PC-9 (cell line): ENCODE results near the gene ANKS6. TPM values are rescaled to one million over a fixed set of nuclear protein-coding genes. Genes with fewer than 3 reads are reported as not detected.

ENCODE experiments used
- BruUV-seq: library from RNA; stranded (reverse); fragments of 400-500 nt; replicated peaks from 2 replicates; lab custom pipeline; 2021; lab: Mats Ljungman, UMichigan
- CTCF ChIA-PET: fragments of 300-600 bp; sonication (Branson Sonifier 250); formaldehyde crosslinking; loops from one replicate; lab custom pipeline; 2022; ENCODE audit warnings: antibody characterized with exemption; lab: Charles Lee
- POLR2A ChIA-PET: fragments of 300-600 bp; sonication (Branson Sonifier 250); formaldehyde crosslinking; loops from one replicate; lab custom pipeline; 2022; ENCODE audit warnings: antibody characterized with exemption; ENCODE audit not compliant: unreplicated experiment; lab: Charles Lee
- DNase-seq, 2 experiments: peaks; one replicate each; pipeline versions ENCODE4 v3.0.0 to v3.0.0-alpha.2; 2015 to 2022; ENCODE audit warnings: mixed read lengths in 1 of 2
- H2AFZ ChIP-seq: fragments of 200-600 bp; sonication (generic); 2 replicates; pipeline ENCODE4 v1.8.1; 2017; ENCODE audit warnings: antibody characterized with exemption
- H3F3A ChIP-seq: fragments of 200-600 bp; sonication (generic); 2 replicates; pipeline ENCODE4 v1.8.1; 2017; ENCODE audit warnings: antibody characterized with exemption, mild to moderate bottlenecking, low read depth; ENCODE audit not compliant: insufficient read depth
- H3K27ac ChIP-seq: fragments of 200-600 bp; sonication (generic); 2 replicates; pipeline ENCODE4 v1.6.1; 2016; ENCODE audit warnings: mixed run types
- H3K27me3 ChIP-seq: fragments of 200-600 bp; sonication (generic); 2 replicates; pipeline ENCODE4 v1.6.1; 2016; ENCODE audit warnings: low read depth, mixed run types; ENCODE audit not compliant: insufficient read depth
- H3K36me3 ChIP-seq: fragments of 200-600 bp; sonication (generic); 2 replicates; pipeline ENCODE4 v1.6.1; 2016; ENCODE audit warnings: low read depth, mixed run types
- H3K4me1 ChIP-seq: fragments of 200-600 bp; sonication (generic); replicated peaks from 2 replicates; pipeline ENCODE4 v1.6.1; 2016; ENCODE audit warnings: mixed run types; ENCODE audit not compliant: insufficient read depth
- H3K4me2 ChIP-seq: fragments of 200-600 bp; sonication (generic); 2 replicates; pipeline ENCODE4 v1.6.1; 2017; ENCODE audit warnings: mixed run types
- H3K4me3 ChIP-seq: fragments of 200-600 bp; sonication (generic); 2 replicates; pipeline ENCODE4 v1.6.1; 2016; ENCODE audit warnings: mixed run types
- H3K79me2 ChIP-seq: fragments of 200-600 bp; sonication (generic); 2 replicates; pipeline ENCODE4 v1.6.1; 2017; ENCODE audit warnings: low read depth, mixed run types
- H3K9me2 ChIP-seq: fragments of 200-600 bp; sonication (generic); 2 replicates; pipeline ENCODE4 v1.8.1; 2017; ENCODE audit warnings: mild to moderate bottlenecking; ENCODE audit not compliant: insufficient read depth
- H3K9me3 ChIP-seq: fragments of 200-600 bp; sonication (generic); 2 replicates; pipeline ENCODE4 v1.8.1; 2016; ENCODE audit warnings: low read depth; ENCODE audit not compliant: insufficient read depth
- H4K20me1 ChIP-seq: fragments of 200-600 bp; sonication (generic); 2 replicates; pipeline ENCODE4 v1.8.1; 2017; ENCODE audit not compliant: insufficient read depth
- CTCF ChIP-seq: fragments of 200-600 bp; sonication (generic); conservative IDR thresholded peaks from 2 replicates; pipeline ENCODE4 v1.6.1; 2017; ENCODE audit warnings: mixed run types, antibody characterized with exemption, mild to moderate bottlenecking, moderate library complexity
- EZH2 ChIP-seq: fragments of 200-600 bp; sonication (generic); IDR thresholded peaks from 2 replicates; pipeline ENCODE4 v1.8.0; 2017; ENCODE audit warnings: antibody characterized with exemption, low read depth
- intact Hi-C: fragments of 100-400 bp; cut with micrococcal nuclease; formaldehyde crosslinking; loops from one replicate; pipeline ENCODE4 v1.10.0; 2022; ENCODE audit not compliant: unreplicated experiment
- total RNA-seq: library from RNA; stranded (reverse); gene quantifications from 2 replicates; pipeline ENCODE4 v1.2.3, GENCODE V29; 2021

ANKS6 gene
- total RNA-seq, 1 experiment from 2014 or later: 74.7 TPM

DNA sequence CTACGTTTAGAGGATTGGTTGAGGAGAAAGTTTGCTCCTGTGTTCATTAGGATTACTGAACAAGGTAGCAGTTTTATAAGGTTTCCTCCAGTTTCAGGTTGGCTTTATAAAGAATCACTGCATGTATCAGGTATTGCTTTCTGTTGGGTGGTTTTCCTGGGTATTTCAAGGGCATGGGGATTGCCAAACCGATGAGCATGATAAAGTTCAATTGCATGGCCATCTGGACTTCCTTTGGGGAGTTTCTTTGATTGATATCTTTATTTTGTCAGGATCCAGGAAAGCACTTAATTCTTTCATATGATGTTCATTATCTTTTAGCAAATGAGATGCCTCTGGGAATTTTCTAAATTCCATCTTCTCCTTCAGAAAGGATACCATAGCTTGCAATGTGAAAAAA lies 77.3 kb downstream of the ANKS6 start:
- Histone ChIP-seq H3K9me3 (peaks cover 6% of the 10 kb centered on the region), H3K9me2 (no peaks in the 10 kb centered on the region), H3K4me3 (no peak overlapping the region), H3K4me1 (no peaks in the 10 kb centered on the region), H4K20me1 (no peaks in the 10 kb centered on the region), H2AFZ (no peak overlapping the region), H3K79me2 (no peaks in the 10 kb centered on the region), H3K4me2 (no peak overlapping the region), H3K27ac (no peak overlapping the region), H3K36me3 (no peaks in the 10 kb centered on the region), H3K27me3 (peaks cover 25% of the 10 kb centered on the region; the same call in 1 of the 2 replicates), H3F3A (no peaks in the 10 kb centered on the region)
- intact Hi-C loops: no loop called here
- ChIA-PET POLR2A (no interaction called here), CTCF (no interaction called here)
- DNase-seq: no peak
- BruUV-seq: no TSS peak
- TF ChIP-seq EZH2 (no peak), CTCF (no peak)

- peaks cover 25% of the 10 kb centered on the region; the same call in 1 of the 2 replicates for H3K27me3 ChIP-seq
- intact Hi-C loops: no loop called here
- no peak overlapping the region for H2AFZ ChIP-seq
- H3F3A ChIP-seq: no peaks in the 10 kb centered on the region
- TF ChIP-seq CTCF (no peak), EZH2 (no peak)
- CTCF ChIA-PET: no interaction called here
- H3K9me2 ChIP-seq: no peaks in the 10 kb centered on the region
- DNase-seq: no peak
- BruUV-seq: no TSS peak
- no peaks in the 10 kb centered on the region for H3K4me1 ChIP-seq
- H3K4me2 ChIP-seq: no peak overlapping the region
- H4K20me1 ChIP-seq: no peaks in the 10 kb centered on the region
- no peaks in the 10 kb centered on the region for H3K79me2 ChIP-seq
- H3K27ac ChIP-seq: no peak overlapping the region
- H3K36me3 ChIP-seq: no peaks in the 10 kb centered on the region
- H3K4me3 ChIP-seq: no peak overlapping the region
- POLR2A ChIA-PET: no interaction called here
- no peaks in the 10 kb centered on the region for H3K9me3 ChIP-seq
Observed at GRCh38 chr9:98714833-98715232, 81.5 kb downstream of the ANKS6 start.

DNA sequence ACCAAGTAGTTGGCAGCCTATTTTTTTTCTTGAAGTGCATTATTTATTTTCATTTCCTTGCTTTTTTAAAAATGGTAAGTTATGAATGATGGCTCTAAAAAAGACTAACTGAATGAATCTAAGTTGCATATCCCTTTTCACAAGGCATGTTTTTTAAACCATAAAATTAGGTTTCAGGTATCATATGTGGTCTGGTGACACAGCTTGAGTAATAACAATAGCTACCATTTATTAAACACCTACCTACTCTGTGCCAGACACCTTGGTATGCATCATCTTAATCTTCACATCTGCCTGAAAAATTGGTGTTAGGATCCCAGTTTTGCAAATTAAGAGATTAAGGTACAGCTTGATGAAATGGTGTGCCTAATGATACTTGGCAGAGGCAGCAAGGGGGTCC lies 83.4 kb downstream of the ANKS6 start:
- Histone ChIP-seq H3K79me2 (no peaks in the 10 kb centered on the region), H3K4me3 (no peak overlapping the region), H3K4me1 (no peaks in the 10 kb centered on the region), H2AFZ (no peak overlapping the region), H3K27ac (no peak overlapping the region), H3K4me2 (no peak overlapping the region), H3K27me3 (peaks cover 33% of the 10 kb centered on the region; the same call in 1 of the 2 replicates), H3K9me3 (no peaks in the 10 kb centered on the region), H3K9me2 (no peaks in the 10 kb centered on the region), H4K20me1 (no peaks in the 10 kb centered on the region), H3K36me3 (no peaks in the 10 kb centered on the region), H3F3A (no peaks in the 10 kb centered on the region)
- intact Hi-C loops: no loop called here
- ChIA-PET CTCF (no interaction called here), POLR2A (interaction anchor here (0.6 kb wide), 1 partner anchor 105 kb away, joined by 5 read pairs; no protein-coding TSS in a partner anchor)
- no TSS peak for BruUV-seq
- no peak for DNase-seq
- no peak for TF ChIP-seq CTCF
- TF ChIP-seq EZH2: no peak
